Trophoblast cell (in vitro differentiated cells and primary cell): ENCODE data around the gene BRD9.

ENCODE experiments used
- DNase-seq, 2 donors: peaks; one replicate each; pipeline ENCODE4 v3.0.0-alpha.2; 2016
- H2AFZ ChIP-seq: 2 replicates; pipeline ENCODE4 v1.6.1; 2013; ENCODE audit warnings: low read length, moderate library complexity, mild to moderate bottlenecking; ENCODE audit not compliant: insufficient read depth, poor library complexity
- H2AK5ac ChIP-seq: 2 replicates; pipeline ENCODE4 v1.6.1; 2013; ENCODE audit warnings: mild to moderate bottlenecking, low read length
- H2BK120ac ChIP-seq: 2 replicates; pipeline ENCODE4 v1.6.1; 2013; ENCODE audit warnings: low read length, mild to moderate bottlenecking, moderate library complexity; ENCODE audit not compliant: insufficient read depth, poor library complexity
- H2BK12ac ChIP-seq: 2 replicates; pipeline ENCODE4 v1.6.1; 2013; ENCODE audit warnings: mild to moderate bottlenecking, low read length, moderate library complexity
- H2BK5ac ChIP-seq: 2 replicates; pipeline ENCODE4 v1.6.1; 2013; ENCODE audit warnings: low read length, low read depth, moderate library complexity, mild to moderate bottlenecking; ENCODE audit not compliant: poor library complexity
- H3K14ac ChIP-seq: 2 replicates; pipeline ENCODE4 v1.6.1; 2013; ENCODE audit warnings: mild to moderate bottlenecking, low read length
- H3K18ac ChIP-seq: 2 replicates; pipeline ENCODE4 v1.6.1; 2013; ENCODE audit warnings: mild to moderate bottlenecking, low read length
- H3K23ac ChIP-seq: 2 replicates; pipeline ENCODE4 v1.6.1; 2013; ENCODE audit warnings: low read length
- H3K27ac ChIP-seq: 2 replicates; pipeline ENCODE4 v1.5.1; 2013; ENCODE audit warnings: low read depth, mild to moderate bottlenecking, inconsistent platforms, low read length, moderate library complexity
- H3K27me3 ChIP-seq: 2 replicates; pipeline ENCODE4 v1.6.1; 2013; ENCODE audit warnings: inconsistent platforms, mild to moderate bottlenecking, low read length, moderate library complexity; ENCODE audit not compliant: insufficient read depth
- H3K36me3 ChIP-seq, 2 experiments: 1 replicate in 1 of 2; 2 replicates in 1 of 2; pipeline ENCODE4 v1.6.1; 2013; ENCODE audit warnings: low read length in 2 of 2, mild to moderate bottlenecking in 2 of 2, moderate library complexity in 1 of 2; ENCODE audit not compliant: insufficient read depth in 2 of 2, control insufficient read depth in 1 of 2
- H3K4ac ChIP-seq: 2 replicates; pipeline ENCODE4 v1.6.1; 2013; ENCODE audit warnings: low read depth, mild to moderate bottlenecking, low read length, moderate library complexity
- H3K4me1 ChIP-seq, 2 experiments: 1 replicate in 1 of 2; 2 replicates in 1 of 2; pipeline ENCODE4 v1.6.1; 2013; ENCODE audit warnings: low read length in 2 of 2, mild to moderate bottlenecking in 2 of 2, moderate library complexity in 1 of 2; ENCODE audit not compliant: insufficient read depth in 2 of 2, control insufficient read depth in 1 of 2
- H3K4me2 ChIP-seq: 2 replicates; pipeline ENCODE4 v1.6.1; 2013; ENCODE audit warnings: inconsistent platforms, mild to moderate bottlenecking, low read length, moderate library complexity
- H3K4me3 ChIP-seq: 2 replicates; pipeline ENCODE4 v1.5.1; 2013; ENCODE audit warnings: mild to moderate bottlenecking, low read depth, low read length, inconsistent platforms
- H3K79me1 ChIP-seq: one replicate; pipeline ENCODE4 v1.6.1; 2013; ENCODE audit warnings: low read length
- H3K79me2 ChIP-seq: 2 replicates; pipeline ENCODE4 v1.6.1; 2013; ENCODE audit warnings: low read length, mild to moderate bottlenecking; ENCODE audit not compliant: control insufficient read depth, insufficient read depth, poor library complexity
- H3K9ac ChIP-seq: 2 replicates; pipeline ENCODE4 v1.6.1; 2013; ENCODE audit warnings: mild to moderate bottlenecking, low read length
- H3K9me3 ChIP-seq: 2 replicates; pipeline ENCODE4 v1.6.1; 2013; ENCODE audit warnings: low read depth, mild to moderate bottlenecking, control low read depth, inconsistent platforms, low read length; ENCODE audit not compliant: insufficient read depth
- H4K12ac ChIP-seq: 2 replicates; pipeline ENCODE4 v1.6.1; 2013; ENCODE audit warnings: low read depth, mild to moderate bottlenecking, low read length, moderate library complexity
- H4K8ac ChIP-seq: 2 replicates; pipeline ENCODE4 v1.6.1; 2013; ENCODE audit warnings: low read depth, mild to moderate bottlenecking, low read length, moderate library complexity
- H4K91ac ChIP-seq: one replicate; pipeline ENCODE4 v1.6.1; 2013; ENCODE audit warnings: low read depth, mild to moderate bottlenecking, low read length, moderate library complexity
- WGBS: extraction: QIAGEN DNeasy Blood & Tissue Kit; methylation state at CpG from one replicate; pipeline ENCODE4 v1.1.7; 2013; ENCODE audit warnings: missing lambda C conversion rate; ENCODE audit not compliant: insufficient read length, insufficient coverage; ENCODE audit errors: extremely low coverage; 5-methylcytosine and 5-hydroxymethylcytosine counted together

The BRD9 gene

DNA sequence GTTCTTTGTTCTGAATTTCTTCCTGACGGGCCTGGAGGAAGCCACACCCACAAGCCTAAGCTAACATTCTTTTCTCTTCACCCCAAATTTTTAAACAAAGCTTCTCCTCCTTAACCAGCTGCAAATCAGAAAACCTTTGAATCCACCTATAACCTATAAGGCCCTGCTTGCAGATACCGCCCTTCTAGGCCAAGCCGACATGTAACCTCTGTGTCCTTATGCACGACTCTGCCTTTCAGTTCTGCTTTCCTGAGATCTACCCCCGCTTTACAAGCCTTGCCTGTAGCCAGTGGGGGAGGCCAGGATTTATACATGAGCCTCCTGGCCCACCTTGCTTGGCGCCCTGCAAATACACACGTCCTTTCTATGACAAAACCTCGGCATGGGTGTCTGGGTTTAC, 19.3 kb downstream of the BRD9 start:
- Histone ChIP-seq H2BK5ac (no peak overlapping the region), H4K8ac (no peak overlapping the region), H3K14ac (no peak overlapping the region), H3K4ac (no peak overlapping the region), H4K12ac (no peak overlapping the region), H2BK120ac (no peak overlapping the region), H2AK5ac (no peak overlapping the region), H3K79me2 (no peaks in the 10 kb centered on the region), H2AFZ (no peak overlapping the region), H3K27ac (no peak overlapping the region), H3K9me3 (peaks cover 4% of the 10 kb centered on the region), H3K9ac (no peak overlapping the region), H3K23ac (no peak overlapping the region), H3K4me3 (no peak overlapping the region), H3K27me3 (no peaks in the 10 kb centered on the region), H4K91ac (no peak overlapping the region), H3K36me3 (peaks cover 68 to 87% of the 10 kb centered on the region in 2 experiments), H2BK12ac (no peak overlapping the region), H3K4me2 (no peak overlapping the region), H3K79me1 (no peaks in the 10 kb centered on the region), H3K4me1 (no peaks in the 10 kb centered on the region), H3K18ac (no peak overlapping the region)
- no peak for DNase-seq
- WGBS = no CpG with 5 or more reads among the region's 8 CpGs

DNA sequence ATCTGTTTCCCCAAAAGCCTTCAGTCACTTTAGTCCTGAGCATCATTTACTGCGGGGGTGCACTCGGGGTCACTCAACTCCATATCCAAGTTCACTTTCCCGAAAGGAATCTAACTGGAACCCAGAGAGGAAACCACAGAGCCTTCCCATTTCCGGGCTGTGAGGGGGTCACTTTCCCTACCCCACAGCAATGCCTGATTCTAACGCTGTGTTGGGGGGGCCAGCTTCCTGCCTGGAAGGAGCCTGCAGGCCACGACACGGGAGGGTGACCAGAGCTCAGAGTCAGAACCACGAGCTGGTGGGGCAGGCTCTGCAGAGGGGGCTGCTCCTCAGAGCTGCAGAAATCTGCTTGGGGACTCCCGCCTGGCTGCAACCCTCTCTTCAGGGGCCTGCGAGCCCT, 20.3 kb downstream of the BRD9 start:
- Histone ChIP-seq H2BK5ac (no peak overlapping the region), H3K18ac (no peak overlapping the region), H3K23ac (no peak overlapping the region), H3K27me3 (no peaks in the 10 kb centered on the region), H2AK5ac (no peak overlapping the region), H3K36me3 (peaks cover 67 to 88% of the 10 kb centered on the region in 2 experiments), H4K91ac (no peak overlapping the region), H3K9ac (no peak overlapping the region), H3K14ac (no peak overlapping the region), H2BK12ac (no peak overlapping the region), H4K8ac (no peak overlapping the region), H3K4me2 (no peak overlapping the region), H3K4me1 (no peaks in the 10 kb centered on the region), H2AFZ (no peak overlapping the region), H3K79me2 (no peaks in the 10 kb centered on the region), H3K4me3 (peak overlapping the region; percentile 23), H3K4ac (no peak overlapping the region), H2BK120ac (no peak overlapping the region), H3K9me3 (peaks cover 1% of the 10 kb centered on the region), H3K27ac (no peak overlapping the region), H3K79me1 (no peaks in the 10 kb centered on the region), H4K12ac (no peak overlapping the region)
- no peak for DNase-seq
- no CpG with 5 or more reads among the region's 10 CpGs for WGBS

DNA sequence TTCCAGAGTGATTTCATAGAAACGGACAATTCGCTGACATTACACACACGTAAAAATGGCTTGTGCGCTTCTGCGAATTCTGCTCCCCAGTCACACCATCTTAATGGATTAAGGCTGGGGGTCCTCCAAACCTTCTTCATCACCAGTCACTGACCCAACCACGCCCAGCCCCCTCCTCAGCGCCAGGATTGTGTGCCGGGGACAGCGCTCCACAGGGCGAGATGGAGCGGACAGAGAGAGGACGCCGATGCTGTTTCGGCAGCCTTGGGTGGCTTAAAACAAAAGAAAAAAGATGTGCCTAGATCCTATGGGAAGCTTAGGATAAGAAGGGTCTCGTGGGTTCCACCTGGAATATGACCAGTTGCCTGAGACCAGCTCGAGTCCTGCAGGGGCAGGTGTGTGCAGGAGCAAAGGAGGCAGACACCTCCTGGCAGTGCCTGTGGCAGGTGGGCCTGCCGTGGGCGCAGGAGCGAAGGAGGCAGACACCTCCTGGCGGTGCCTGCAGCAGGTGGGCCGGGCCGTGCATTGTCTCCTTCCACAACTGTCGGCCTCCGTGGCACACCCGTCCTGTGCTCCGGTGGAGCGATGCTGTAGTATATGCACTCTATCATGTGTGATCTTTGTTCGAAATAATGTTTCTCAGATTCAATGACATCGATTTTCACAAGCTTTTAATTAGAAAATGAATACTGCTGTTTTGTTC, 20.9 kb downstream of the BRD9 start:
- no CpG with 5 or more reads among the region's 29 CpGs for WGBS
- Histone ChIP-seq H2BK120ac (no peak overlapping the region), H3K79me1 (no peaks in the 10 kb centered on the region), H4K8ac (no peak overlapping the region), H3K4me2 (no peak overlapping the region), H3K23ac (no peak overlapping the region), H4K12ac (no peak overlapping the region), H3K27ac (no peak overlapping the region), H3K14ac (no peak overlapping the region), H3K9ac (no peak overlapping the region), H4K91ac (no peak overlapping the region), H3K4ac (no peak overlapping the region), H3K9me3 (peaks cover 1% of the 10 kb centered on the region), H3K18ac (no peak overlapping the region), H3K4me3 (no peak overlapping the region), H3K36me3 (peaks cover 68 to 89% of the 10 kb centered on the region in 2 experiments), H3K27me3 (no peaks in the 10 kb centered on the region), H2AFZ (no peak overlapping the region), H3K79me2 (no peaks in the 10 kb centered on the region), H3K4me1 (no peaks in the 10 kb centered on the region), H2BK12ac (no peak overlapping the region), H2BK5ac (no peak overlapping the region), H2AK5ac (no peak overlapping the region)
- DNase-seq = no peak

DNA sequence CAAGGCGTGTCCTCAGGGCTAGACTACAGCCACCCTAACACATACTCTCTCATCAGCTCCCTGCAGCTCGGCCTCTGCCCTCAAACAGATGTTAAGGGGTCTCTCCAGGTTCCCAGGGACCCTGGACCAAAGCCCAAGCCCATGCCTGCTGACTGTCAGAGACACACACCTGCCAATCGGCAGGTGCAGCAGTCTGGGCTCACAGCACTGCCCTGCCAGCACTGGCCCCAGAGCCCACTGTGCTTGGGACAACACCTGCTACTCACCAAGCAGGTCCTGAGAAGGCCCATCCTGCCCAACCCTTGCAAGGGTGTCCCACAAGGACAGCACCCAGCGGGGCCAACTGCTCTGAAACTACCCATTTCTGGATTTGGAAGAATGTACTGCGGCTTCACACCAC, 21.6 kb downstream of the BRD9 start:
- Histone ChIP-seq H3K27me3 (no peaks in the 10 kb centered on the region), H3K18ac (no peak overlapping the region), H2BK120ac (no peak overlapping the region), H2BK5ac (no peak overlapping the region), H3K9me3 (peaks cover 1% of the 10 kb centered on the region), H2AFZ (no peak overlapping the region), H2AK5ac (no peak overlapping the region), H4K8ac (no peak overlapping the region), H3K4me3 (no peak overlapping the region), H3K23ac (no peak overlapping the region), H3K79me1 (no peaks in the 10 kb centered on the region), H4K12ac (no peak overlapping the region), H3K9ac (no peak overlapping the region), H4K91ac (no peak overlapping the region), H3K4ac (no peak overlapping the region), H3K27ac (no peak overlapping the region), H2BK12ac (no peak overlapping the region), H3K14ac (no peak overlapping the region), H3K4me2 (no peak overlapping the region), H3K36me3 (peaks cover 65 to 84% of the 10 kb centered on the region in 2 experiments), H3K4me1 (no peaks in the 10 kb centered on the region), H3K79me2 (no peaks in the 10 kb centered on the region)
- WGBS = no CpG with 5 or more reads among the region's 5 CpGs
- no peak for DNase-seq
